Measurements from ENCODE around the gene GDPD2.
A peak's percentile ranks its signal among the peaks of the same experiment; 100 is the strongest.

Gene GDPD2

DNA sequence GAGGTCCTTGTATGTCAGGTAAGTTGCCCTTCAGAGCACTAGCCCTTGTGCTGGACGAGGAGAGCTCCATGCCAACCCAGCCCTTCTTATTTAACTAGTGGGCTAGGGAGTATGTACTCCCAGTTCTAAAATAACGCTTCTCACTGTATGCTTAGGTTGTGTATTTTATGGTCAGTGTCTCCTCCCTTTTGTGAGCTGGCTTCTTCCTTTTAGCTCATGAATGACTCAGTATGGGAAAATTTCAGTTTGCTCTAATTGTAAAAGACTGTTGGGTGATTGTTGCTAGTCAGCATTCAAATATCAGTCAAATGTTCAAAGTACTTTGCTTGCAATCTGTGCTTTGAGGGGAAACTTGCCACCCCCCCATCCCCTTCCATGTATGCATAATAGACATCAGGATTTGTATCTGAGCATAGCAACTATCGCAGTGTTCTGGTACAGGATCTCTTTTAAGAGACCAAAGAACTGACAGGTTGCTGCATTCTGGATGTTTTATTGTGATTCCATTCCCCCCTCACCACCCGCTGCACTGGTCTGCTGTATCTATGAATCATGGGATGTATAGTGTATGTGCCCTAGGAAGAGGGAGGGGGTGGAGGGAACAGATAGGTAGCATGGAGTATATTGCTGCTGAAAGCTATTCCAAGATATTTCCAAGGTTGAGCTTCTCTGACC is 56.3 kb downstream of the GDPD2 start:
- TF ChIP-seq, protein P1, sequence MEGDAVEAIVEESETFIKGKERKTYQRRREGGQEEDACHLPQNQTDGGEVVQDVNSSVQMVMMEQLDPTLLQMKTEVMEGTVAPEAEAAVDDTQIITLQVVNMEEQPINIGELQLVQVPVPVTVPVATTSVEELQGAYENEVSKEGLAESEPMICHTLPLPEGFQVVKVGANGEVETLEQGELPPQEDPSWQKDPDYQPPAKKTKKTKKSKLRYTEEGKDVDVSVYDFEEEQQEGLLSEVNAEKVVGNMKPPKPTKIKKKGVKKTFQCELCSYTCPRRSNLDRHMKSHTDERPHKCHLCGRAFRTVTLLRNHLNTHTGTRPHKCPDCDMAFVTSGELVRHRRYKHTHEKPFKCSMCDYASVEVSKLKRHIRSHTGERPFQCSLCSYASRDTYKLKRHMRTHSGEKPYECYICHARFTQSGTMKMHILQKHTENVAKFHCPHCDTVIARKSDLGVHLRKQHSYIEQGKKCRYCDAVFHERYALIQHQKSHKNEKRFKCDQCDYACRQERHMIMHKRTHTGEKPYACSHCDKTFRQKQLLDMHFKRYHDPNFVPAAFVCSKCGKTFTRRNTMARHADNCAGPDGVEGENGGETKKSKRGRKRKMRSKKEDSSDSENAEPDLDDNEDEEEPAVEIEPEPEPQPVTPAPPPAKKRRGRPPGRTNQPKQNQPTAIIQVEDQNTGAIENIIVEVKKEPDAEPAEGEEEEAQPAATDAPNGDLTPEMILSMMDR (conservative IDR thresholded peaks at IDR 0.05; ENCODE audit: low read depth), result no peak
- H3K27ac ChIP-seq, result no peak overlapping the region; the same call in 1 of the 2 replicates
- ChIA-PET CTCF (interaction anchor here (0.6 kb wide), 1 partner anchor 47 kb away, joined by 4 read pairs; no protein-coding TSS in a partner anchor), POLR2A (ENCODE audit: low non-redundant PET) (no interaction called here)
- DNase-seq (ENCODE audit: low spot score), result peak; percentile 30

DNA sequence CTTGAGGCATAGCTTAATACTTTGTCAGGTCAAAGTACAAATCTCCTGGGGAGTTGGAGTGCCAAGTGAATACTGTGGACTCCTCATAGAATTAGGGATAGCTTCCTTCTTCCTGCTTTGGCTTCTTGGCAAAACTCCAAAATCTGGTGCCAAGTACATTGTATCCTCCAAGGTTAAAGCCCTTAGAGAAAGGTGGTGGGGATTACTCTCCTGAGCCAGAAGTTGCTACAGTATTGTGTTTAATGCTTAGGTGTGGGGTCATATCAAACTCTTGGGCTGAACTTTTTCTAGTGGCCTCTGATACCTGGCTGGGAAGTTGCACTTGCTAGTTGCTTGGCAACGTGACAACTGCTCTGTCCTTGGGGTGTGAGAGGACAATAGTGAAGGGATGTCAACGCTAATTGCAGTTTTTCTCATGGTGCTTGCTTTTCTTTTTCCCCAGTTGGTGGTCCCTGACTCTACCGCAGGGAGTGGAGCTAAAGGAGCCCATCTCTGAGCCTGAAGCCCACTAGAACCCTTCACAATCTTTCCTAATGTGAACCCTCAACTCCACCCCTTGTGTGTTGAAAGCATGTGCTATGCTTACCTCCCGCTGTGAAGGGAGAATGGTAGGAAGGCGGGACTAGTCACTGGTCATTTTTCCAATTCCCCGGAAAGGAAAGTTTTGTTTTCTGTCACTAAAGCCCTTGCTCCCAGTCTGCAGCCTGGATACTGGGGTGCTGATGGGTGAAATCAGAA is 57.0 kb downstream of the GDPD2 start:
- POLR2A ChIA-PET (ENCODE audit: low non-redundant PET), result no interaction called here
- no peak for DNase-seq (ENCODE audit: low spot score)
- TF ChIP-seq, protein P1 (conservative IDR thresholded peaks at IDR 0.05; ENCODE audit: low read depth), result no peak
- CTCF ChIA-PET, result no interaction called here
- no peak overlapping the region for H3K27ac ChIP-seq

DNA sequence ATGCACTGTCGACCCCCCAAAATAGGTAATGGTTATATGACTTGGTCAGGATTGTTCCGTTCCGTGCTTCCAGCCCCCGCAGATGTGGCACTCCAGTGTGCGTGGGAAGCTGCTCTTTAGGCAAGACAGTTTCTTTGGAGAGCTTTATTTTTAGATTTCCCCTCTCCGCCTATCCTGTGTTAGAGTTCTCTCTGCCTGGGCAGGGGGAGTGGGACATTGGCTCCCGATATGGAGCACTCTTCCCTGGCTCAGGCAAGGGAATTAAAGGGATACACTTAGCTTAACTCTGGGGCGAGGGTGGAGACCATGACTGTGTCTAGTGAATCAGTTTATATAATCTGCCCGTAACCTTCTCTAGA is 57.5 kb downstream of the GDPD2 start:
- H3K27ac ChIP-seq, result no peak overlapping the region
- no peak for DNase-seq (ENCODE audit: low spot score)
- TF ChIP-seq, protein P1 (conservative IDR thresholded peaks at IDR 0.05; ENCODE audit: low read depth), result no peak
- CTCF ChIA-PET, result no interaction called here
- POLR2A ChIA-PET (ENCODE audit: low non-redundant PET), result no interaction called here

DNA sequence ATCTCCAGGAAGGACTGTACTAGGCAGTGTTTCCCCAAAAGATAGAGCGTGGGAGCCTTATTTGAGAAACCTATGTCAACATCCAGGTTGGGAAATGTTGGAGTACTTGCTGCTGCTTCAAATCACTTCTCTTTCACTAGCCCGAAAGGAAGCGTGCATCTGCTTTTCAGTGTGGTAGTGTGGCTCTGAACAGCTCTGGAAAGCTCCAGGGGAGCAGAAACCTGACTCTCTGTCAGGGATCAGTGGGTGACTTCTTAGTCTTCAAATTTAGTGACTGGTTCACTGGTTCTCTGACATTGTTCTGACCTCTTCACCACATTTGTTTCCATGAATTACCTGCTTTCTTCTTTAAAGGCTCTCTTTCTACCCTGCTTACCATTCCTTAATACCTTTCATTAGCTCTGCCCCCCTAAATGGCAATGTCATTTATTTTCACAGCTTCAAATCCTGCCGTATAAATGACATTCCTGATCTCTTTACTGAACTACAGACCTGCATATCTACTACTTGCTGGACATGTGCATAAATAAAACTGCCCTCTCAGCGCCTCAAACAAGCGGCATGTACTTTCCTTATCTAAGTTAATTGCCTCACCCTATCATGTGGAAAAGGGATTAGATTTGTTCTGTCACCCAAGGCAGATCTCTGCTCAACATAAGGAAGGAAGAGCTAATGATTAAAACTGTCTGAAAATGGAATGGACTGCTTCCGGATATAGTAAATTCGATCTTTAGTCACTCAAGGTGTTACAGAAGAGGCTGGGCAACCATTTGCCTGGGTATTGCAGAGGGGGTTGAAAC is 58.6 kb downstream of the GDPD2 start:
- POLR2A ChIA-PET (ENCODE audit: low non-redundant PET), result no interaction called here
- TF ChIP-seq, protein P1 (conservative IDR thresholded peaks at IDR 0.05; ENCODE audit: low read depth), result no peak
- no peak for DNase-seq (ENCODE audit: low spot score)
- no peak overlapping the region for H3K27ac ChIP-seq
- CTCF ChIA-PET, result interaction anchor here (0.5 kb wide), 1 partner anchor 14 kb away, joined by 3 read pairs; no protein-coding TSS in a partner anchor

DNA sequence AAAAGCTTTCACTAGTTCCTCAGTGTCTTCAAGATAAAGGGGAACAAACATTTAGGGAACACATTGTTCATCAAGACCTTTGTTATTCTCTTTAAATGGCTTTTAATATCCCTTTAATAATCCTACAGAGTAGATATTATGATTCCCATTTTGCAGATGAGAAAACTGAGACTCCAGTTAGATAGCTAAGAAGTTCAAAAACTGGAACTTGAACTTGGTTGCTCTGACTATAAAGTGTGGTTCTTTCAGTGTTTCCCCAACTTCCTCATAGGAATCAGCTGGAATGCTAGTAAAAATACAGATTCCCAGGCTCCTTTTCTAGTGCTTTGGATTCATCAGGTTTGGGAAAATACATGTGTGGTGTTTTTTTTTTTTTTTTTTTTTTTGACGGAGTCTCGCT is 59.2 kb downstream of the GDPD2 start:
- TF ChIP-seq, protein P1 (conservative IDR thresholded peaks at IDR 0.05; ENCODE audit: low read depth), result no peak
- POLR2A ChIA-PET (ENCODE audit: low non-redundant PET), result no interaction called here
- no peak for DNase-seq (ENCODE audit: low spot score)
- no peak overlapping the region for H3K27ac ChIP-seq
- CTCF ChIA-PET, result no interaction called here
